OCI-LY1 (cell line): ENCODE measurements around the gene SMIM20.

ENCODE experiments used
- EZH2 ChIP-seq: fragments of 200-600 bp; sonication (generic), shearing (Covaris generic); IDR thresholded peaks from 2 replicates; pipeline ENCODE4 v1.8.0; 2017; ENCODE audit warnings: borderline replicate concordance, mixed run types, mild to moderate bottlenecking, antibody characterized with exemption, low read length, moderate library complexity, mixed read lengths
- TF ChIP-seq, protein P1 (sequence below): fragments of 200-600 bp; sonication (generic), shearing (Covaris generic); IDR thresholded peaks from 2 replicates; pipeline ENCODE4 v1.5.1; 2017; ENCODE audit warnings: mild to moderate bottlenecking, antibody characterized with exemption, low read length, moderate library complexity, mixed read lengths

GRCh38 chr4:25911356-25911755 is 2.7 kb upstream of the SMIM20 start:
- TF ChIP-seq, protein P1, sequence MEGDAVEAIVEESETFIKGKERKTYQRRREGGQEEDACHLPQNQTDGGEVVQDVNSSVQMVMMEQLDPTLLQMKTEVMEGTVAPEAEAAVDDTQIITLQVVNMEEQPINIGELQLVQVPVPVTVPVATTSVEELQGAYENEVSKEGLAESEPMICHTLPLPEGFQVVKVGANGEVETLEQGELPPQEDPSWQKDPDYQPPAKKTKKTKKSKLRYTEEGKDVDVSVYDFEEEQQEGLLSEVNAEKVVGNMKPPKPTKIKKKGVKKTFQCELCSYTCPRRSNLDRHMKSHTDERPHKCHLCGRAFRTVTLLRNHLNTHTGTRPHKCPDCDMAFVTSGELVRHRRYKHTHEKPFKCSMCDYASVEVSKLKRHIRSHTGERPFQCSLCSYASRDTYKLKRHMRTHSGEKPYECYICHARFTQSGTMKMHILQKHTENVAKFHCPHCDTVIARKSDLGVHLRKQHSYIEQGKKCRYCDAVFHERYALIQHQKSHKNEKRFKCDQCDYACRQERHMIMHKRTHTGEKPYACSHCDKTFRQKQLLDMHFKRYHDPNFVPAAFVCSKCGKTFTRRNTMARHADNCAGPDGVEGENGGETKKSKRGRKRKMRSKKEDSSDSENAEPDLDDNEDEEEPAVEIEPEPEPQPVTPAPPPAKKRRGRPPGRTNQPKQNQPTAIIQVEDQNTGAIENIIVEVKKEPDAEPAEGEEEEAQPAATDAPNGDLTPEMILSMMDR = no peak
- no peak for TF ChIP-seq EZH2
